Keratinocyte (primary cell): ENCODE measurements around the gene AP1M1.

Source experiments
- CTCF ChIP-seq, 3 experiments: IDR thresholded peaks in 1 of 3; conservative IDR thresholded peaks in 1 of 3; optimal IDR thresholded peaks in 1 of 3; 2 replicates in 2 of 3; 3 replicates in 1 of 3; pipeline versions ENCODE3 to v1.5.1; 2011; ENCODE audit warnings: low read length in 3 of 3, mild to moderate bottlenecking in 3 of 3, moderate library complexity in 2 of 3, control low read depth in 1 of 3, inconsistent platforms in 1 of 3; ENCODE audit not compliant: insufficient read depth in 2 of 3; ENCODE audit errors: extremely low read depth in 1 of 3
- EZH2 ChIP-seq: IDR thresholded peaks from one replicate; pipeline ENCODE4 v1.6.1; 2012; ENCODE audit warnings: inconsistent platforms, mild to moderate bottlenecking, low read length, moderate library complexity

DNA sequence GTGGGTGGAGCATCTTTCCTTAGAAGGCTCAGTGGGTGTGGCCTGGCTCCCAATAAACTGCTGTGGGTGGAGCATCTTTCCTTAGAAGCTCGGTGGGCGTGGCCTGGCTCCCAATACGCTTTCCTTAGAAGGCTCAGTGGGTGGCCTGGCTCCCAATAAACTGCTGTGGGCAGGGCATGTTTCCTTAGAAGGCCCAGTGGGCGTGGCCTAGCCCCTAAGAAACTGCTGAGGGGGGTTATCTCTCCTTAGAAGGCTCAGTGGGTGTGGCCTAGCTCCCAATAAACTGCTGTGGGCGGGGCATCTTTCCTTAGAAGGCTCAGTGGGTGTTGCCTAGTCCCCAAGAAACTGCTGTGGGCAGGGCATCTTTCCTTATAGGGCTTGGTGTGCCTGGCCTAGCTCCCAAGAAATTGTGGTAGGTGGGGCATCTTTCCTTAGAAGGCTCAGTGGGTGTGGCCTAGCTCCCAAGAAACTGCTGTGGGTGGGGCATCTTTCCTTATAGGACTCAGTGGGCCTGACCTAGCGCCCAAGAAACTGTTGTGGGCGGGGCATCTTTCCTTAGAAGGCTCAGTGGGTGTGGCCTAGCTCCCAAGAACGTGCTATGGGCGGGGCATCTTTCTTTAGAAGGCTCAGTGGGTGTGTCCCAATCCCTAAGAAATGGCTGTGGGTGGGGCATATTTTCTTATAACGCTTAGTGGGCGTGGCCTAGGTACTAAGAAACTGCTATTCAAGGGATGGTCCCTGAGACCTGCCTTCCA is 44.0 kb upstream of the AP1M1 start:
- TF ChIP-seq EZH2 (no peak), CTCF (optimal IDR thresholded peaks at IDR 0.05 in 1 of 3, IDR thresholded peaks at IDR 0.05 in 1 of 3, conservative IDR thresholded peaks at IDR 0.05 in 1 of 3; ENCODE audit: extremely low read depth in 1 of 3, insufficient read depth in 2 of 3, low read length in 3 of 3) (no peak)
